AG09319 (cell line): Measurements from ENCODE around the gene PHYHD1.

ENCODE experiments used
- DNase-seq: peaks from one replicate; pipeline ENCODE4 v3.0.0-alpha.2; 2010; ENCODE audit warnings: low read depth; ENCODE audit errors: extremely low read depth
- TF ChIP-seq, protein P1 (sequence below): IDR thresholded peaks from 2 replicates; pipeline ENCODE4 v1.5.1; 2011; ENCODE audit warnings: low read depth, mild to moderate bottlenecking, inconsistent platforms, low read length, moderate library complexity

Gene PHYHD1

GRCh38 chr9:128885798-128886197, 35.0 kb upstream of the PHYHD1 start:
- no peak for DNase-seq

DNA sequence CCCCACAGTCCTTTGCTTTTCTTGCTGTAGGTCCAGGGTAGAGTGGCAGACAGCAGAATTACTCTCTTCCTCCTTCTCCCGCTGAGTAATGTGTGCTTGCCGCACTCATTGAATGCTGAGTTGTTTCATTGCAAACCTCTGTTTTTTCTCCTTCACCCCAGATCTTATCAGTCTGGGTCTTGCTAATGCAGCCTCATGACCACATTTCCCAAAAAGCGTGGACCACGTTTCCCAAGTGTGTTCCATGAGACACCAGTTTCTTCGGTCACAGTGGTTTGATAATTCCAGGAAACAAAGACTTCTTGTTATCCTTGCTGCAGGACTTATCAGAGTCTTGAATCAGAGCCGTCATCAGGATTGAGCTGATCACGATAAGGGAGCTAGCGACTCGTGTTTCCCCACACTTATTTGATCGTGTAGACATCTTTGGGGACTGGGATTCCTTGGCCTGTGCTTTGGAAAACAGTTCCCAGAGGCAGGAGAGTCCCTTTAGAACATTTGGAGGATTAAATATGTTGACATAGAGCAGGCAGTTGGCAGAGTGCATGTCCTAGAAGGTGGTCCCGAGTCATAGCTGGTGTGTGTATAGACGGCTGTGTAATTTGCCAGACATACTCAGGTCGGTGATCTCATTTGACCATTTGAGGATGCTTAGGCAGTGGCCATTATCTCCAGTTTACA, 34.4 kb upstream of the PHYHD1 start:
- no peak for DNase-seq
- TF ChIP-seq, protein P1, sequence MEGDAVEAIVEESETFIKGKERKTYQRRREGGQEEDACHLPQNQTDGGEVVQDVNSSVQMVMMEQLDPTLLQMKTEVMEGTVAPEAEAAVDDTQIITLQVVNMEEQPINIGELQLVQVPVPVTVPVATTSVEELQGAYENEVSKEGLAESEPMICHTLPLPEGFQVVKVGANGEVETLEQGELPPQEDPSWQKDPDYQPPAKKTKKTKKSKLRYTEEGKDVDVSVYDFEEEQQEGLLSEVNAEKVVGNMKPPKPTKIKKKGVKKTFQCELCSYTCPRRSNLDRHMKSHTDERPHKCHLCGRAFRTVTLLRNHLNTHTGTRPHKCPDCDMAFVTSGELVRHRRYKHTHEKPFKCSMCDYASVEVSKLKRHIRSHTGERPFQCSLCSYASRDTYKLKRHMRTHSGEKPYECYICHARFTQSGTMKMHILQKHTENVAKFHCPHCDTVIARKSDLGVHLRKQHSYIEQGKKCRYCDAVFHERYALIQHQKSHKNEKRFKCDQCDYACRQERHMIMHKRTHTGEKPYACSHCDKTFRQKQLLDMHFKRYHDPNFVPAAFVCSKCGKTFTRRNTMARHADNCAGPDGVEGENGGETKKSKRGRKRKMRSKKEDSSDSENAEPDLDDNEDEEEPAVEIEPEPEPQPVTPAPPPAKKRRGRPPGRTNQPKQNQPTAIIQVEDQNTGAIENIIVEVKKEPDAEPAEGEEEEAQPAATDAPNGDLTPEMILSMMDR, result no peak

More at GRCh38 chr9:128885798-128886197, 35.0 kb upstream of the PHYHD1 start:
- TF ChIP-seq, protein P1, result no peak

DNA sequence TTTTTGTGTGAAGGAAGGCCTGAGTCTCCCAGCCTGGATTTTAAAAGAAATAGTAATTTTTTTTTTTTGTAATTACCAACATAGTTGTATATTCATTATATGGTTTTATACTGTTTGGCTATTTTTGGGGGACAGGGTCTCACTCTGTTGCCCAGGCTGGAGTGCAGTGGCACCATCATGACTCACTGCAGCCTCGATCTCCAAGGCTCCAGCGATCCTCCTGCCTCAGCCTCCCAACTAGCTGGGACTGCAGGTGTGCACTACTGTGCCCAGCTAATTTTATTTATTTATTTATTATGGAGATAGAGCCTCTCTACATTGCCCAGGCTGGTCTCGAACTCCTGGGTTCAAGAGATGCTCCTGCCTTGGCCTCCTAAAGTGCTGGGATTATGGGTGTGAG, 33.7 kb upstream of the PHYHD1 start:
- TF ChIP-seq, protein P1, result no peak
- no peak for DNase-seq

DNA sequence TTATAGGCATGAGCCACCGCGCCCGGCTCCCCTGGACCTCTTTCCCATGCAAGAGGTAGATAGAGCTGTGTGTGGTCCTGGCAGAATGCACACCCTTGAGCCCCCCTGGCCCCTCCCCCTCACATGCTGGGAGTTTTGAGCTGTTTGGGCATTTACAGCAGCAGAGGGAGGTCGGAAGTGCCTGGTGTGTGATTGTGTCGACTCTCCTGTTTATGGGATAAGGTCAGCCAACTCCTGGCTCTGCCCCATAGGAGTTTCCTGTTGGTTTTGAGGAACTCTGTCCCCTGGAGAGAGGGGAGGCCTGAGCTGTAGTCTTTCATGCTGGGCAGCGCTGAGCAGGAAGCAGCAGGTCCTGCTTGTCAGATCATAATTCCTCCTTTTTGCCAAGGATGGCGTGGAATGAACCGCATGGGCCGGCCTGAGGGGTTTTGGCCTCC, 32.9 kb upstream of the PHYHD1 start:
- TF ChIP-seq, protein P1, result no peak
- no peak for DNase-seq

DNA sequence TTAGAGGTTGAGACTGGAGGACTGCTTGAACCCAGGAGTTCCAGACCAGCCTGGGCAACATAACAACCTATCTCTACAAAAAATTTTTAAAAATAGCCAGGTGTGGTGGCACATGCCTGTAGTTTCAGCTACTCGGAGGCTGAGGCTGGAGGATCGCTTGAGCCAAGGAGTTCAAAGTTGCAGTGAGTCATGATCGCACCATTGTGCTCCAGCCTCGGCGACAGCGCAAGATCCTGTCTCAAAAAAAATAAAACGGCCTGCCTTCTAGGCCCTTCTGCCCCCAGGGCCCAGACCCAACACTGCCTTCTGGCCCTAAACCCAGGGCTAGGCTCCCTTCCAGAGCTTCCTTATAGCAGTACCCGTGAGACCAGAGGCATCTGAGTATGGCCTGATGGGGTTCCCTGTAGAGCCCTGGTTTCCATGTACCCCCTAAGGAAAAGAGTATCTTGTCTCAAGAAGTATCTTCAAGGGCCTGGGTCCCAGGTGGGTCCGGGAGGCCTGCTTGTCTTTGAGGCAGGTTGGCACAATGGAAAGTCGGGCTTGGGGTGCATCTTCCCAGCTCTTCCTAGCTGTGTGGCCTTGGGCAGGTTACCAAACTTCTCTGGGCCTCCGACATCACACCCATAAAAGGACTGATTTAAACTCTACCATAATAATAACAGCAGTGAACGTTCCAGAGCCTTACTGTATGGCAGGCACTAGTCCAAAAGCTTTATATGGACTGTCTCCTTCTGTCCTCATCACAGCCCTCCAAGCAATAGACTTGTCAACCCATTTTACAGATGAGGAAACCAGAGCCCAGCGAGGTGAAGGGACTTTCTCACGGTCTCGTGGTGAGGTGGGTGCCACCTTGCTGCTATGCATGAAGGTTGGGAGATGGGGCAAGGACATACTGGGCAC, 29.2 kb upstream of the PHYHD1 start:
- TF ChIP-seq, protein P1, result no peak
- DNase-seq, result no peak

DNA sequence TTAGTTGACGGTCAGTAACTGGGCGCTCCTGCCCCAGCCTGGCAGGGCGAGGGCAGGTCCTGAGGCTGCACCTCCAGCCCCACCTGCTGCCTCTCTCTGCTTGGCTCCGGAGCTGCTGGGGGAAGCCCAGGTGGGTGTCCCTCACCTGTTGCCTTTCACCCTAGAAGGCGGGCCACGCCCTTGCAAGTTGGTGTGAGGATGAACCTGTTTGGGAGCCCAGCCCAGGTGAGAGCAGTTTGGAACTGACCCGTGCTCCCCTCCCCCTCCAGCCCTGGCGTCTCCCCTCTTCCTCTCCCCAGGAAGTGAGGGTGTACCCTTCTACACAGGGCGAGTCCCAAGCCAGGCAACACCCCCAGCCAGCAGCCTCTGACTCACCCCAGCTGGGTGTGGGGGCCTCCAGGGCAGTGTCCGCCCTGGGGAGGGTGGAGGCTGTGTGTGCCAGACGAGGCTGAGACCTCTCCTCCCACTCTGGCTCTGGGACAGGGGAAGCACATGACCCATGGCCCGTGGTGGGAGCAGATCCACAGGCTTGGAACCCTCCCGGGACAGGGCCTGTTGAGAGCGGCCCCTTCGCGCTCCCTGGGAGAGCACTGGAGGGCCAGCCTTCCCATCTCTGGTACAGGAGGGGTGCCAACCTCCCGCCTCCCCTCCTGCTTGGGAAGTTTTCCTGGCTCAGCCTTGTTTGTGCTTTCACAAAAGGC, 28.4 kb upstream of the PHYHD1 start:
- TF ChIP-seq, protein P1, result no peak
- DNase-seq, result peak; percentile 73
